Fibroblast of lung (primary cell): ENCODE results near the gene NR2F6.

Source experiments
- CTCF ChIP-seq, 2 donors: IDR thresholded peaks in 1 of 2; conservative IDR thresholded peaks in 1 of 2; 1 replicate in 1 of 2; 2 replicates in 1 of 2; pipeline ENCODE4 v1.5.1; 2011 to 2012; ENCODE audit warnings: low read length in 2 of 2, control low read depth in 1 of 2, inconsistent platforms in 1 of 2, low read depth in 1 of 2, mild to moderate bottlenecking in 1 of 2
- EZH2 ChIP-seq: IDR thresholded peaks from 2 replicates; pipeline ENCODE4 v1.5.1; 2012; ENCODE audit warnings: low read length, control low read depth, mild to moderate bottlenecking; ENCODE audit errors: missing control alignments

- TF ChIP-seq CTCF (conservative IDR thresholded peaks at IDR 0.05 in 1 of 2, IDR thresholded peaks at IDR 0.05 in 1 of 2; ENCODE audit: low read depth in 1 of 2, low read length in 2 of 2) (no peak), EZH2 (no peak)
These were observed 32.4 kb downstream of the NR2F6 start for GRCh38 chr19:17213334-17213733.
